ENCODE measurements around the gene FBXO28. TPM values are rescaled to one million over a fixed set of nuclear protein-coding genes. Genes with fewer than 3 reads are reported as not detected.

Gene FBXO28
- total and polyA plus RNA-seq, 2 donors (not counting 3 experiments of a cell fraction or from before 2014, with no cell fraction given), result 8.9 to 32.6 TPM

DNA sequence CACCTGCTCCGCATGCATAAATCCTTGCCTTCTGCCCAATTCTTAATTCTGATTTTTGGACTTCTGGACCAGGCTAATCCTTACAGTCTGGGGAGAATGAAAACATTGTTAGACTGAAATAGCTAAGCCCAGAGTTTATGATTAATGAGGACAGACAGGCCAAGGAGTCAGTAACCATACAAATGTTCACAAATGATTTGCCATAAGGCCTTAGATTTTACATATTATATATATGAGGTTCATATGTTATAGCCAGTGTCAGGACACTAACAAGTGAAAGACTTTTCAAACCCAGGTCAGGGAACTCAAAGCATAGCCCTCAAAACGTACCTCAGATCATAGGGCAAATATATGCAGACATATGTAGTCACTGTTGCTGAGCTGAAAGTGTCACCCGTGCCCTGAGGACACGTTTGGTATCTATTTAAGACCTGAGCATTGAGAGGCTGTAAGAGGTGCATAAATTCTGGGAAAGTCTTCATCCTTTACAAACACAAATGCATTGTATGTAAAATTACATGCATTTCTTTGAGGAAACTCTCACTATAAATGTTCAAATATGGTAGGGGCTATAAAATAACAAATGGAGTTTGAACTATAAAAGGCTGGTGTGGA, 45.3 kb upstream of the FBXO28 start:
- Histone ChIP-seq H3K27me3 (ENCODE audit: control insufficient read depth in 2 of 2, insufficient read depth in 2 of 2, low read length in 2 of 2) (no peaks in the 10 kb centered on the region), H3K9me3 (replicated peaks; ENCODE audit: control insufficient read depth, insufficient read depth, low read length) (no peaks in the 10 kb centered on the region), H3K4me1 (ENCODE audit: control insufficient read depth, extremely low read depth, insufficient read depth, low read length) (peaks cover 17% of the 10 kb centered on the region), H3K36me3 (ENCODE audit: control insufficient read depth in 2 of 2, extremely low read depth in 1 of 2, insufficient read depth in 2 of 2, low read length in 2 of 2) (no peaks in the 10 kb centered on the region), H3K79me2 (ENCODE audit: control insufficient read depth, insufficient read depth, low read length) (no peaks in the 10 kb centered on the region), H3K4me3 (replicated peaks in 1 of 3; ENCODE audit: insufficient read depth in 1 of 3, low read depth in 1 of 3, low read length in 3 of 3) (no peak overlapping the region), H2AFZ (ENCODE audit: low read depth, low read length) (no peak overlapping the region), H3K27ac (ENCODE audit: insufficient read depth, low read depth, low read length) (no peak overlapping the region), H3K9me1 (replicated peaks; ENCODE audit: control insufficient read depth, extremely low read depth, insufficient read depth, low read length) (no peaks in the 10 kb centered on the region), H4K20me1 (replicated peaks; ENCODE audit: control insufficient read depth, extremely low read depth, insufficient read depth, low read length) (no peaks in the 10 kb centered on the region), H3K9ac (replicated peaks; ENCODE audit: extremely low read depth, insufficient read depth, low read length) (no peak overlapping the region), H3K4me2 (ENCODE audit: insufficient read depth, low read length) (no peak overlapping the region)
- DNase-seq (ENCODE audit: low read depth, low spot score) (no peak), FAIRE-seq (no peak)
- ChIA-PET POLR2A (no interaction called here), CTCF (interaction anchor here (0.7 to 1.5 kb wide), 4 partner anchors 16 to 38 kb away, joined by 3 to 5 read pairs (median 3); no protein-coding TSS in a partner anchor)
- TF ChIP-seq, protein P1, sequence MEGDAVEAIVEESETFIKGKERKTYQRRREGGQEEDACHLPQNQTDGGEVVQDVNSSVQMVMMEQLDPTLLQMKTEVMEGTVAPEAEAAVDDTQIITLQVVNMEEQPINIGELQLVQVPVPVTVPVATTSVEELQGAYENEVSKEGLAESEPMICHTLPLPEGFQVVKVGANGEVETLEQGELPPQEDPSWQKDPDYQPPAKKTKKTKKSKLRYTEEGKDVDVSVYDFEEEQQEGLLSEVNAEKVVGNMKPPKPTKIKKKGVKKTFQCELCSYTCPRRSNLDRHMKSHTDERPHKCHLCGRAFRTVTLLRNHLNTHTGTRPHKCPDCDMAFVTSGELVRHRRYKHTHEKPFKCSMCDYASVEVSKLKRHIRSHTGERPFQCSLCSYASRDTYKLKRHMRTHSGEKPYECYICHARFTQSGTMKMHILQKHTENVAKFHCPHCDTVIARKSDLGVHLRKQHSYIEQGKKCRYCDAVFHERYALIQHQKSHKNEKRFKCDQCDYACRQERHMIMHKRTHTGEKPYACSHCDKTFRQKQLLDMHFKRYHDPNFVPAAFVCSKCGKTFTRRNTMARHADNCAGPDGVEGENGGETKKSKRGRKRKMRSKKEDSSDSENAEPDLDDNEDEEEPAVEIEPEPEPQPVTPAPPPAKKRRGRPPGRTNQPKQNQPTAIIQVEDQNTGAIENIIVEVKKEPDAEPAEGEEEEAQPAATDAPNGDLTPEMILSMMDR (IDR thresholded peaks at IDR 0.05; ENCODE audit: extremely low read depth in 1 of 2, insufficient read depth in 1 of 2, low read depth in 1 of 2, low read length in 2 of 2), result no peak
- TF ChIP-seq FOS (IDR thresholded peaks at IDR 0.05; ENCODE audit: borderline replicate concordance, insufficient read depth, low read length), result no peak
- TF ChIP-seq JUN (IDR thresholded peaks at IDR 0.05; ENCODE audit: borderline replicate concordance, insufficient read depth, insufficient read length, low read depth), result no peak
- no peak for TF ChIP-seq EZH2 (IDR thresholded peaks at IDR 0.05; ENCODE audit: borderline replicate concordance, low read depth, low read length, severe bottlenecking)
- no peak for TF ChIP-seq POLR2A (IDR thresholded peaks at IDR 0.05; ENCODE audit: low read depth, low read length)
- no peak for TF ChIP-seq MYC (IDR thresholded peaks at IDR 0.05; ENCODE audit: low read depth, low read length)
- TF ChIP-seq, protein P2, sequence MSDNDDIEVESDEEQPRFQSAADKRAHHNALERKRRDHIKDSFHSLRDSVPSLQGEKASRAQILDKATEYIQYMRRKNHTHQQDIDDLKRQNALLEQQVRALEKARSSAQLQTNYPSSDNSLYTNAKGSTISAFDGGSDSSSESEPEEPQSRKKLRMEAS (IDR thresholded peaks at IDR 0.05; ENCODE audit: insufficient read depth, insufficient read length), result no peak
- TF ChIP-seq GATA2 (IDR thresholded peaks at IDR 0.05; ENCODE audit: insufficient read depth, insufficient read length, low read depth, low read length), result no peak
- TF ChIP-seq POLR2AphosphoS5 (IDR thresholded peaks at IDR 0.05; ENCODE audit: insufficient read depth, low read depth, low read length), result no peak
- intact Hi-C loops (cut with micrococcal nuclease) (no loop called here), dilution Hi-C loops (cut with MboI; ENCODE audit: extremely low pct_ligation_motif_present, low sequenced_read_pairs) (no loop called here)
- BruUV-seq (replicated peaks), result no TSS peak

Data from endothelial cell of umbilical vein (primary cell).